HFFc6 (cell line): ENCODE data around the gene NFIX. TPM values are rescaled to one million over a fixed set of nuclear protein-coding genes. Genes with fewer than 3 reads are reported as not detected.
A peak's percentile ranks its signal among the peaks of the same experiment; 100 is the strongest.

Source experiments
- DNase-seq: peaks from one replicate; pipeline ENCODE4 v3.0.0-alpha.2; 2018
- H3K27ac Mint-ChIP-seq: 2 replicates; pipeline ENCODE4 v1.8.0; 2020; ENCODE audit warnings: mild to moderate bottlenecking, mixed read lengths
- H3K27me3 Mint-ChIP-seq: 2 replicates; pipeline ENCODE4 v1.8.0; 2021; ENCODE audit warnings: mild to moderate bottlenecking, moderate library complexity, mixed read lengths; ENCODE audit not compliant: insufficient read depth
- H3K36me3 Mint-ChIP-seq: 2 replicates; pipeline ENCODE4 v1.8.0; 2021; ENCODE audit warnings: low read depth, mixed read lengths
- H3K4me1 Mint-ChIP-seq: 2 replicates; pipeline ENCODE4 v1.8.0; 2020; ENCODE audit warnings: low read depth, mixed read lengths
- H3K4me3 Mint-ChIP-seq: 2 replicates; pipeline ENCODE4 v1.8.0; 2020; ENCODE audit warnings: mild to moderate bottlenecking, moderate library complexity, mixed read lengths
- H3K9me3 Mint-ChIP-seq: 2 replicates; pipeline ENCODE4 v1.8.0; 2020; ENCODE audit warnings: mild to moderate bottlenecking, mixed read lengths
- total RNA-seq, 6 experiments: library from RNA; stranded (reverse); fragmentation: NEBNext Ultra II Directional; extraction: Animal tissue kit (Norgen Biotek cat#: 25700); gene quantifications; 2 replicates in 1 of 6; 3 replicates in 5 of 6; pipeline ENCODE4 v1.2.3, GENCODE V29; 2021
- TF ChIP-seq, protein P1 (sequence below): fragments of 200-600 bp; sonication (generic); IDR thresholded peaks from 2 replicates; pipeline ENCODE4 v1.5.0; 2021; ENCODE audit warnings: antibody characterized with exemption, mild to moderate bottlenecking

The NFIX gene
- total RNA-seq, 6 experiments from 2014 or later = 129 to 161 (median 142) TPM

DNA sequence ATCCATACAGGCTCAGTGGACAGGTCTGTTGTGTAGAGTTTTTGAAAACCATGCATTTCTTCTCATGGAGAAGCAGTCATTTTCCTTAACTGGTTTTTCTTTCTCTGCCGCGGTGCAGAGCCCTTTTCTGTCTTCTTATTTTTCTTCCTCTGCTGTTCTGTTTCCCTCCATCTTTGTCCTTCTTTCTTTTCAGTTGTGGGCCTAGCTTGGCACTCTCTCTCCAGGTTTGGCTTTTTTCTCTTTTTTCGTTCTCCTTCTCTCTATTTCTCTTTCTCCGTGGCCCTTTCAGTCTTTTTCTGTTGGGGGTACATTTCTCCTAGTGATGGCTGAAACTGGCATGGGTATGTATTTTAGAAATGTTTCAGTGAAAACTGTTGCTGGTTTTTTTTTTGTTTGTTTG, 24.1 kb downstream of the NFIX start:
- TF ChIP-seq, protein P1, sequence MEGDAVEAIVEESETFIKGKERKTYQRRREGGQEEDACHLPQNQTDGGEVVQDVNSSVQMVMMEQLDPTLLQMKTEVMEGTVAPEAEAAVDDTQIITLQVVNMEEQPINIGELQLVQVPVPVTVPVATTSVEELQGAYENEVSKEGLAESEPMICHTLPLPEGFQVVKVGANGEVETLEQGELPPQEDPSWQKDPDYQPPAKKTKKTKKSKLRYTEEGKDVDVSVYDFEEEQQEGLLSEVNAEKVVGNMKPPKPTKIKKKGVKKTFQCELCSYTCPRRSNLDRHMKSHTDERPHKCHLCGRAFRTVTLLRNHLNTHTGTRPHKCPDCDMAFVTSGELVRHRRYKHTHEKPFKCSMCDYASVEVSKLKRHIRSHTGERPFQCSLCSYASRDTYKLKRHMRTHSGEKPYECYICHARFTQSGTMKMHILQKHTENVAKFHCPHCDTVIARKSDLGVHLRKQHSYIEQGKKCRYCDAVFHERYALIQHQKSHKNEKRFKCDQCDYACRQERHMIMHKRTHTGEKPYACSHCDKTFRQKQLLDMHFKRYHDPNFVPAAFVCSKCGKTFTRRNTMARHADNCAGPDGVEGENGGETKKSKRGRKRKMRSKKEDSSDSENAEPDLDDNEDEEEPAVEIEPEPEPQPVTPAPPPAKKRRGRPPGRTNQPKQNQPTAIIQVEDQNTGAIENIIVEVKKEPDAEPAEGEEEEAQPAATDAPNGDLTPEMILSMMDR = no peak
- no peak for DNase-seq
- H3K27me3 Mint-ChIP-seq = peaks cover 3% of the 10 kb centered on the region
- H3K27ac Mint-ChIP-seq = peak overlapping the region; percentile 94; the same call in 1 of the 2 replicates
- H3K4me3 Mint-ChIP-seq = no peak overlapping the region; the same call in 1 of the 2 replicates
- no peaks in the 10 kb centered on the region for H3K9me3 Mint-ChIP-seq
- H3K4me1 Mint-ChIP-seq = peaks cover 69% of the 10 kb centered on the region
- no peaks in the 10 kb centered on the region; the same call in none of the 2 replicates for H3K36me3 Mint-ChIP-seq

DNA sequence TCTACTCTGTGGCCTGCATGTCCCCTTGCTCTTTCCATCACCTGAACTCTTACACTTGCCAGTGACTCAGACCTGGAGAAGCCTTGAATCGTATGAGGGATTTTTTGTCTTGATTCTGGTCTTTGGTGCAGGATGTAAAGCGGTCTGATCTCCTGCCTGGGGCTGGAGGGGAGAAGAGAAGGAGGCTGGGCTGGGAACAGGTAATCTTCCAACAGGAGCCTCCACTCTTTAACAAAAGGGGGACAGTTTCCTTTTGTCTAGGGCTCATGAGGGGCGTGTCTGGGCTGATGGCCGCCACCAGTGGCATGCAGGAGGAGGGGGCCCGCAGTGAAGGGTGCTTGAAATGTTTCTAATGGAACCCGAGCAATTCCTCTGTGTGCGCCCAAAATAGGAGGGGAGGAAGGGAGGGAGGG, 24.7 kb downstream of the NFIX start:
- H3K27ac Mint-ChIP-seq = peak overlapping the region; percentile 50
- peaks cover 5% of the 10 kb centered on the region for H3K36me3 Mint-ChIP-seq
- H3K9me3 Mint-ChIP-seq = no peaks in the 10 kb centered on the region
- H3K27me3 Mint-ChIP-seq = peaks cover 3% of the 10 kb centered on the region
- no peak for DNase-seq
- H3K4me3 Mint-ChIP-seq = no peak overlapping the region
- TF ChIP-seq, protein P1 = no peak
- peaks cover 75% of the 10 kb centered on the region for H3K4me1 Mint-ChIP-seq

DNA sequence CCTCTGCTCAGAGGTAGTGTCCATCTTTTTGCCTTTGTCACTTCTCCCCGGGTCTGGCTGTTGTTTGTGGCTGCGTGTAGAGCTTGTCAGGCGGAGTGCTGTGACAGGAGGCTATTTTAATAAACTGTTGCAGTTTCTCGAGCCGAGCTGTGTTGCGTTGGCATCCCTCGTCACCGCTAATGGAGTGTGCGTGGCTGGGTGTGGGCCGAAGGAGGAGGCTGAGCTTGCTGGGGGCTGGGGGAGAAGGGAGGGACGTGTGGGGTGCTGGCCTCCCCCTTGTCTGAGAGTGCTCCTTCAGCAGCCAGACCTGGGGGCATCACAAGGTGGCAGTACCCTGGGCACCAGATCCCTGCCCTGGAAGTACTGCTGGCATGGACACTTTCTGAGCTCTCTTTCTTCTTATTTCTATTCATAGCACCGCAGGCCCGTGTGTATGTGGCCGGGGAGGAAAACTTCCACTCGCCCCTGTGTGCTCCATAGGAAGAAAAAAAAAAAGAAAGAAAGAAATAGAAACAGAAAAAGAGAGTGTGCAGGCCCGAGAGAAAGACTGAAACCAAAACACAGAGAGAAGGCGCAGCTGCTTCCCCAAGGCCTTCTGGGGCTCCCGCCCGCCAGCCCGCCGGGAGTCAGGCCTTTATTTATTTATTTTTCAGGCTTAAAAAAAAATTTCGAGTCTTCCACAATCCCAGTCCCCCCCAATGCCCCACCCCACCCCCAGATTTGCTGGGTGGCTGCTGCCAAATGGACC, 27.0 kb downstream of the NFIX start:
- peak overlapping the region; percentile 99 for H3K27ac Mint-ChIP-seq
- H3K27me3 Mint-ChIP-seq = peaks cover 3% of the 10 kb centered on the region
- peak overlapping the region; percentile 93 for H3K4me3 Mint-ChIP-seq
- no peaks in the 10 kb centered on the region for H3K9me3 Mint-ChIP-seq
- peaks cover 22% of the 10 kb centered on the region for H3K36me3 Mint-ChIP-seq
- TF ChIP-seq, protein P1 = no peak
- H3K4me1 Mint-ChIP-seq = peaks cover 83% of the 10 kb centered on the region
- DNase-seq = peak; percentile 37

DNA sequence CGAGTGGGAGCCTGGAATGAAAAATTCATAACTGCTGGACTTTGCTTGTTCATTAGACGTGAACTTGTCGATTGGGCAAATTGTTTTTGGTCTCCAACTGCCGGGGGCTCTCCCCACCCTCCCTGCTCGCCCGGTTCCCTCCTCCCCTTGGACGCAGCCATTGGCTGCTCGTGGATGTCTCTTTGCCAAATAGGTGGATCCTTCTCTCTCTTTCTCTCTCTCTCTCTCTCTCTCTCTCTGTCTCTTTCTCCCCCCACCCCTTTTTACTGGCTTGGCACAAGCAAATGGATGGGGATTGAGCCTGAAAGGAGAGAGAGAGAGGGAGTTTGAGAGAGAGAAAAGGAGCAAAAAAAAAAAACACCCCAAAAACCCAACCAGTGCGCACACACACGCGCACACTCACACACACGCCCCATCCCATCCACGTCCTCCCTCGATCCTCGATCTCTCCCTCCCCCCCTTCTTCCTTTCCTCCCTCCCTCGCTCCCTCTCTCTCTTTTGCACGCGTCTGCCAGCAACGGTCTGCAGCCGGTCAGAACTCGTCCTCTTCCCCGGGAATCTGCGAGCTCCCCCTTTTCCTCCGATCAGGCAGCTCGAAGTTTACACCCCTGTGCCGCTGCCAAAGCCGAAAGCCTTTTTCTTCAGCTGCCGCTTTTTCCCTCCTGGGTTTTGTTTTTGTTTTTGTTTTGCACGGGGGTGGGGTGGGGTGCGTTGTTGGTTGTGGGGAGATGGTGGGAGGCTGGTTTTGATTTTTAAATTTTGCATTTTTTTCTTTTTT, 27.8 kb downstream of the NFIX start:
- peaks cover 22% of the 10 kb centered on the region for H3K36me3 Mint-ChIP-seq
- H3K27ac Mint-ChIP-seq = peak overlapping the region; percentile 99
- H3K4me1 Mint-ChIP-seq = peaks cover 79% of the 10 kb centered on the region
- H3K4me3 Mint-ChIP-seq = peak overlapping the region; percentile 93
- TF ChIP-seq, protein P1 = no peak
- DNase-seq = peak; percentile 94
- H3K9me3 Mint-ChIP-seq = no peaks in the 10 kb centered on the region
- H3K27me3 Mint-ChIP-seq = peaks cover 3% of the 10 kb centered on the region

DNA sequence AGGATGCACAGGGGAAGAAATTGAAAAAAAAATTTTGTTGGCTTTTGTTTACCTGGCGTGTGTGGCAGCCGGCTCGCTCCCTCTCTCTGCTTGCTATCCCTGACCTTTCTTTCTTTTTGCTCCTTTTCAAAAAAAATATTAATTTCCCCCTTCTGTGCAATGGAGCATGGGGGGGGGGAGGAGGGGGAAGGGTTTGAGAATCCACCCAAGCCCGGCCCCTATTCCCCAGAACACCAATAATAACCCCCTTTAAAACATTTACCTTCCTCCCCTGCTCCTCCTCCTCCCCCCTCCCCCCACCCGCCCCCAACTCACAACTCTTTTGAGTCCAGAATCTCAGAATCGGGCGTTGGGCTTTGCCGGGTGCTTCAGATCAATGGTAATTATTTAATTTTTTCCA, 28.4 kb downstream of the NFIX start:
- peak overlapping the region; percentile 93 for H3K4me3 Mint-ChIP-seq
- peaks cover 3% of the 10 kb centered on the region for H3K27me3 Mint-ChIP-seq
- peak overlapping the region; percentile 99 for H3K27ac Mint-ChIP-seq
- peaks cover 78% of the 10 kb centered on the region for H3K4me1 Mint-ChIP-seq
- DNase-seq = no peak
- no peaks in the 10 kb centered on the region for H3K9me3 Mint-ChIP-seq
- H3K36me3 Mint-ChIP-seq = peaks cover 28% of the 10 kb centered on the region
- TF ChIP-seq, protein P1 = no peak
